Measurements from ENCODE around the gene KCNK6. TPM values are rescaled to one million over a fixed set of nuclear protein-coding genes. Genes with fewer than 3 reads are reported as not detected.

Gene KCNK6
- total and polyA plus RNA-seq, 10 of the 15 experiments (the other 5 are each of a cell fraction or from before 2014, with no cell fraction given) = 0.04 to 1.4 (median 1.1) TPM

GRCh38 chr19:38277969-38278680, 41.5 kb upstream of the KCNK6 start:
- ChIA-PET SMC1A (ENCODE audit: uncharacterized antibody, unreplicated experiment) (no interaction called here), RAD21 (ENCODE audit: unreplicated experiment) (no interaction called here), POLR2A (no interaction called here), CTCF (interaction anchor here (1.0 to 1.3 kb wide), 2 partner anchors 34 to 43 kb away, joined by 3 to 4 read pairs; no protein-coding TSS in a partner anchor)
- DNase-seq (ENCODE audit: low read depth, low spot score) (no peak), FAIRE-seq (no peak), ATAC-seq (no peak)
- in situ Hi-C loops (cut with MboI) = no loop called here
- TF ChIP-seq FOS (IDR thresholded peaks at IDR 0.05; ENCODE audit: borderline replicate concordance, extremely low read depth, insufficient read length) = no peak
- no peak for TF ChIP-seq RFX5 (IDR thresholded peaks at IDR 0.05; ENCODE audit: low read depth, low read length)
- TF ChIP-seq FOXK2 (IDR thresholded peaks at IDR 0.05) = no peak
- no peak for TF ChIP-seq YBX1 (IDR thresholded peaks at IDR 0.05)
- no peak for TF ChIP-seq ATF7 (IDR thresholded peaks at IDR 0.05; ENCODE audit: low read depth)
- no peak for TF ChIP-seq NFXL1 (IDR thresholded peaks at IDR 0.05; ENCODE audit: borderline replicate concordance)
- TF ChIP-seq EGR1 (IDR thresholded peaks at IDR 0.05; ENCODE audit: borderline replicate concordance in 1 of 2, low read depth in 2 of 2, low read length in 2 of 2) = no peak
- no peak for TF ChIP-seq ZNF207 (IDR thresholded peaks at IDR 0.05; ENCODE audit: borderline replicate concordance)
- TF ChIP-seq DPF2 (IDR thresholded peaks at IDR 0.05) = no peak
- TF ChIP-seq MEF2B (IDR thresholded peaks at IDR 0.05; ENCODE audit: partially characterized antibody, poor library complexity, severe bottlenecking) = no peak
- TF ChIP-seq WRNIP1 (IDR thresholded peaks at IDR 0.05; ENCODE audit: borderline replicate concordance, low read depth, low read length) = no peak
- TF ChIP-seq HSF1 (IDR thresholded peaks at IDR 0.05; ENCODE audit: low read depth, low read length) = no peak
- TF ChIP-seq ZNF622 (IDR thresholded peaks at IDR 0.05) = no peak
- TF ChIP-seq E4F1 (IDR thresholded peaks at IDR 0.05; ENCODE audit: borderline replicate concordance, partially characterized antibody) = no peak
- no peak for TF ChIP-seq SRF (IDR thresholded peaks at IDR 0.05; ENCODE audit: low read depth in 2 of 2, low read length in 2 of 2)
- TF ChIP-seq MYC (IDR thresholded peaks at IDR 0.05; ENCODE audit: insufficient read depth, insufficient read length, insufficient replicate concordance, low read length, severe bottlenecking) = no peak
- TF ChIP-seq RB1 (IDR thresholded peaks at IDR 0.05; ENCODE audit: borderline replicate concordance) = no peak
- no peak for TF ChIP-seq TAF1 (IDR thresholded peaks at IDR 0.05; ENCODE audit: borderline replicate concordance, low read depth, low read length)
- H3K36me3 ChIP-seq (ENCODE audit: control insufficient read depth in 2 of 2, insufficient read depth in 2 of 2, low read length in 1 of 2) = no peaks in the 10 kb centered on the region
- H3K79me2 ChIP-seq (ENCODE audit: control insufficient read depth, insufficient read depth, low read length) = no peaks in the 10 kb centered on the region
- no peaks in the 10 kb centered on the region; a peak in 1 of 4 replicates for H3K27me3 ChIP-seq (replicated peaks in 1 of 2; ENCODE audit: control insufficient read depth in 2 of 2, insufficient read depth in 2 of 2, low read length in 1 of 2)
- no TSS peak for BruUV-seq (replicated peaks)
- 42% methylated on average over 9 of the region's 9 CpGs for WGBS (ENCODE audit: insufficient coverage, insufficient replicate concordance, low lambda C conversion rate, missing lambda C conversion rate)
- no peaks in the 10 kb centered on the region for H3K4me1 ChIP-seq (ENCODE audit: control insufficient read depth, insufficient read depth, low read length)
- no peaks in the 10 kb centered on the region for H3K9me3 ChIP-seq (replicated peaks; ENCODE audit: control insufficient read depth, insufficient read depth, low read length)
- H3K27ac ChIP-seq (ENCODE audit: control insufficient read depth, insufficient read depth) = no peak overlapping the region
- intact Hi-C loops (cut with micrococcal nuclease; ENCODE audit: unreplicated experiment) = no loop called here
- H3K4me2 ChIP-seq (ENCODE audit: control insufficient read depth, insufficient read depth) = no peak overlapping the region
- H4K20me1 ChIP-seq (ENCODE audit: control insufficient read depth, insufficient read depth) = no peaks in the 10 kb centered on the region
- H3K4me3 ChIP-seq = no peak overlapping the region
- no peak overlapping the region for H3K9ac ChIP-seq (ENCODE audit: control insufficient read depth, insufficient read depth, low read length)
- no peak overlapping the region for H2AFZ ChIP-seq (ENCODE audit: control insufficient read depth, low read depth, low read length)
